Trophoblast cell (in vitro differentiated cells and primary cell): Measurements from ENCODE around the gene SGCA.

Experiments used
- DNase-seq, 2 donors: peaks; one replicate each; pipeline ENCODE4 v3.0.0-alpha.2; 2016
- H2AFZ ChIP-seq: 2 replicates; pipeline ENCODE4 v1.6.1; 2013; ENCODE audit warnings: low read length, moderate library complexity, mild to moderate bottlenecking; ENCODE audit not compliant: insufficient read depth, poor library complexity
- H2AK5ac ChIP-seq: 2 replicates; pipeline ENCODE4 v1.6.1; 2013; ENCODE audit warnings: mild to moderate bottlenecking, low read length
- H2BK120ac ChIP-seq: 2 replicates; pipeline ENCODE4 v1.6.1; 2013; ENCODE audit warnings: low read length, mild to moderate bottlenecking, moderate library complexity; ENCODE audit not compliant: insufficient read depth, poor library complexity
- H2BK12ac ChIP-seq: 2 replicates; pipeline ENCODE4 v1.6.1; 2013; ENCODE audit warnings: mild to moderate bottlenecking, low read length, moderate library complexity
- H2BK5ac ChIP-seq: 2 replicates; pipeline ENCODE4 v1.6.1; 2013; ENCODE audit warnings: low read length, low read depth, moderate library complexity, mild to moderate bottlenecking; ENCODE audit not compliant: poor library complexity
- H3K14ac ChIP-seq: 2 replicates; pipeline ENCODE4 v1.6.1; 2013; ENCODE audit warnings: mild to moderate bottlenecking, low read length
- H3K18ac ChIP-seq: 2 replicates; pipeline ENCODE4 v1.6.1; 2013; ENCODE audit warnings: mild to moderate bottlenecking, low read length
- H3K23ac ChIP-seq: 2 replicates; pipeline ENCODE4 v1.6.1; 2013; ENCODE audit warnings: low read length
- H3K27ac ChIP-seq: 2 replicates; pipeline ENCODE4 v1.5.1; 2013; ENCODE audit warnings: low read depth, mild to moderate bottlenecking, inconsistent platforms, low read length, moderate library complexity
- H3K27me3 ChIP-seq: 2 replicates; pipeline ENCODE4 v1.6.1; 2013; ENCODE audit warnings: inconsistent platforms, mild to moderate bottlenecking, low read length, moderate library complexity; ENCODE audit not compliant: insufficient read depth
- H3K36me3 ChIP-seq, 2 experiments: 1 replicate in 1 of 2; 2 replicates in 1 of 2; pipeline ENCODE4 v1.6.1; 2013; ENCODE audit warnings: low read length in 2 of 2, mild to moderate bottlenecking in 2 of 2, moderate library complexity in 1 of 2; ENCODE audit not compliant: insufficient read depth in 2 of 2, control insufficient read depth in 1 of 2
- H3K4ac ChIP-seq: 2 replicates; pipeline ENCODE4 v1.6.1; 2013; ENCODE audit warnings: low read depth, mild to moderate bottlenecking, low read length, moderate library complexity
- H3K4me1 ChIP-seq, 2 experiments: 1 replicate in 1 of 2; 2 replicates in 1 of 2; pipeline ENCODE4 v1.6.1; 2013; ENCODE audit warnings: low read length in 2 of 2, mild to moderate bottlenecking in 2 of 2, moderate library complexity in 1 of 2; ENCODE audit not compliant: insufficient read depth in 2 of 2, control insufficient read depth in 1 of 2
- H3K4me2 ChIP-seq: 2 replicates; pipeline ENCODE4 v1.6.1; 2013; ENCODE audit warnings: inconsistent platforms, mild to moderate bottlenecking, low read length, moderate library complexity
- H3K4me3 ChIP-seq: 2 replicates; pipeline ENCODE4 v1.5.1; 2013; ENCODE audit warnings: mild to moderate bottlenecking, low read depth, low read length, inconsistent platforms
- H3K79me1 ChIP-seq: one replicate; pipeline ENCODE4 v1.6.1; 2013; ENCODE audit warnings: low read length
- H3K79me2 ChIP-seq: 2 replicates; pipeline ENCODE4 v1.6.1; 2013; ENCODE audit warnings: low read length, mild to moderate bottlenecking; ENCODE audit not compliant: control insufficient read depth, insufficient read depth, poor library complexity
- H3K9ac ChIP-seq: 2 replicates; pipeline ENCODE4 v1.6.1; 2013; ENCODE audit warnings: mild to moderate bottlenecking, low read length
- H3K9me3 ChIP-seq: 2 replicates; pipeline ENCODE4 v1.6.1; 2013; ENCODE audit warnings: low read depth, mild to moderate bottlenecking, control low read depth, inconsistent platforms, low read length; ENCODE audit not compliant: insufficient read depth
- H4K12ac ChIP-seq: 2 replicates; pipeline ENCODE4 v1.6.1; 2013; ENCODE audit warnings: low read depth, mild to moderate bottlenecking, low read length, moderate library complexity
- H4K8ac ChIP-seq: 2 replicates; pipeline ENCODE4 v1.6.1; 2013; ENCODE audit warnings: low read depth, mild to moderate bottlenecking, low read length, moderate library complexity
- H4K91ac ChIP-seq: one replicate; pipeline ENCODE4 v1.6.1; 2013; ENCODE audit warnings: low read depth, mild to moderate bottlenecking, low read length, moderate library complexity
- WGBS: extraction: QIAGEN DNeasy Blood & Tissue Kit; methylation state at CpG from one replicate; pipeline ENCODE4 v1.1.7; 2013; ENCODE audit warnings: missing lambda C conversion rate; ENCODE audit not compliant: insufficient read length, insufficient coverage; ENCODE audit errors: extremely low coverage; 5-methylcytosine and 5-hydroxymethylcytosine counted together

Gene SGCA

DNA sequence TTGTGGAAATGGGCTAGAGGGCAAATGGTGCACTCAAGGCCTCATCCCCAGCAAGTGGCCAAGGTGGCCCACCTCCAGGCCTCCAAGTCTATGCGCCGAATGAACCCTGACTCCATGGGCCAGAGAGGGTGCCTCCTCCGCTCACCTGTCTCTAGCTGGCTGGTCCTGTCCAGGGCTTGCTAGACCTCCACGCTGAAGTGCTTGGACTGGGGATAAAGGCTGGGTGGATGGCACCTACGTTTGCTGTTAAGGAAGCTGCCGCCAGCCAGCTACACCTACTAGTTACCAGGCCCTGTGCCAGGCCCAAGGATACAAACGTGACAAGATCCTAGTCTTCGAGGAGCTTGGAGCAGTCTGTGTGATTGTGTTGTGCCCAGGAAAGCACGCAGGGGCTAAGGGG, 739 bp upstream of the SGCA start:
- no peak overlapping the region for H2AFZ ChIP-seq
- no peak overlapping the region for H4K12ac ChIP-seq
- H3K4ac ChIP-seq, result no peak overlapping the region
- no peak overlapping the region for H3K9ac ChIP-seq
- H3K27ac ChIP-seq, result no peak overlapping the region
- no peak overlapping the region for H3K14ac ChIP-seq
- no peaks in the 10 kb centered on the region for H3K36me3 ChIP-seq
- no peak overlapping the region for H2BK12ac ChIP-seq
- H3K4me1 ChIP-seq, result peaks cover 0 to 8% of the 10 kb centered on the region in 2 experiments
- H4K8ac ChIP-seq, result no peak overlapping the region
- H3K23ac ChIP-seq, result no peak overlapping the region
- H3K4me2 ChIP-seq, result no peak overlapping the region
- no peak overlapping the region for H4K91ac ChIP-seq
- no peak overlapping the region for H2AK5ac ChIP-seq
- no peaks in the 10 kb centered on the region for H3K79me1 ChIP-seq
- no peaks in the 10 kb centered on the region for H3K79me2 ChIP-seq
- H3K27me3 ChIP-seq, result no peaks in the 10 kb centered on the region
- no peak overlapping the region for H3K4me3 ChIP-seq
- H3K9me3 ChIP-seq, result no peaks in the 10 kb centered on the region
- no peak for DNase-seq
- H2BK120ac ChIP-seq, result no peak overlapping the region
- H3K18ac ChIP-seq, result no peak overlapping the region
- WGBS, result no CpG with 5 or more reads among the region's 9 CpGs
- H2BK5ac ChIP-seq, result no peak overlapping the region

DNA sequence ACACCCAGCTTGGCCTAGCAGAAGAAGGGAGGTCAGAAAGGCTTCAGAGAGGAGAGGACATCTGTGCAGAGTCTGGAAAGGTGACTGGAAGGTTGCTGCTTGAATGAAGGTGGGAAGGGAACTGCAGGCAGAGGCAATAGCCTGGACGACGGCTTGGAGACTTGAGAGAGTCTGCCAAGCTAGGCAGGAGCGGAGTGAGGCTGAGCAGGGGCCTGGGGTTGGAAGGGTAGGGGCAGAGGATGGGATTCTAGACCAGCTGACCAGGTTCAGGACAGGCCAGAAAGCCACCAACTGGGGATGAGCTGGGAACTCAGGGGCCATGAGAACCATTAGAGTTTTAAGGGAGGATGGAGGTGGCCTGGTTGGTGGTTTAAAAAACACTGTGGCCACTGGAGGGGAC, 339 bp upstream of the SGCA start:
- H3K4me2 ChIP-seq, result no peak overlapping the region
- no peak overlapping the region for H4K91ac ChIP-seq
- no peak overlapping the region for H3K27ac ChIP-seq
- H3K79me2 ChIP-seq, result no peaks in the 10 kb centered on the region
- no peaks in the 10 kb centered on the region for H3K79me1 ChIP-seq
- no peaks in the 10 kb centered on the region for H3K9me3 ChIP-seq
- no peak overlapping the region for H3K4ac ChIP-seq
- no peak overlapping the region for H2BK12ac ChIP-seq
- no peak overlapping the region for H2AFZ ChIP-seq
- H3K9ac ChIP-seq, result no peak overlapping the region
- H2BK5ac ChIP-seq, result no peak overlapping the region
- no peak overlapping the region for H3K14ac ChIP-seq
- no peaks in the 10 kb centered on the region for H3K36me3 ChIP-seq
- H3K4me3 ChIP-seq, result no peak overlapping the region
- no peak overlapping the region for H2BK120ac ChIP-seq
- no peak overlapping the region for H3K18ac ChIP-seq
- H4K12ac ChIP-seq, result no peak overlapping the region
- H4K8ac ChIP-seq, result no peak overlapping the region
- no peak overlapping the region for H2AK5ac ChIP-seq
- H3K23ac ChIP-seq, result no peak overlapping the region
- DNase-seq, result no peak
- peaks cover 0 to 8% of the 10 kb centered on the region in 2 experiments for H3K4me1 ChIP-seq
- no peaks in the 10 kb centered on the region for H3K27me3 ChIP-seq
- WGBS, result no CpG with 5 or more reads among the region's 3 CpGs

DNA sequence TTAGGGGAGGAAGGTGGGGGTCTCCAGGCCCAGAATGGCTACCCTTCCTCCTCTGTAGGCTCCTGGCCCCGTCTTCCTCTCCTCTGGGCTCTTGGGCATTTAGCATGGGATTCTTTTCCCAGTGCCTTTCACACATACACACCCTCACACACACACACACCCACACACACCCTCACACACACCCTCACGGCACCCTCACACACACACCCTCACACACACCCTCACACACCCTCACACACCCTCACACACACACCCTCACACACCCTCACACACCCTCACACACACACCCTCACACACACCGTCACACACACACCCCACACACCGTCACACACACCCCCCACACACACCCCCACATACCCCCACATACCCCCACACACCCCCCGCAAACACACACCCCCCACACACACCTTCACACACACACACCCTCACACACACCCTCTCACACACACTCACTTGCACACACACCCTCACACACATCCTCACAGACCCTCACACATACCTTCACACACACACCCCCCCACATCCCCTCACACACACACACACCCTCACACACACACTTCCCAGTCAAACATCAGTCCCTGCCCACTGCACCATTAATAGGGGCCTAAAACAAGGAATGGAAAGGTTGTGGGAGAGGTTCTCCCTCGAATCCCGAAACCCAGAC, 845 bp downstream of the SGCA start:
- Histone ChIP-seq H3K27me3 (no peaks in the 10 kb centered on the region), H3K23ac (no peak overlapping the region), H2AK5ac (no peak overlapping the region), H3K4me3 (no peak overlapping the region), H3K4ac (no peak overlapping the region), H3K4me1 (peaks cover 0 to 3% of the 10 kb centered on the region in 2 experiments), H2BK12ac (no peak overlapping the region), H3K27ac (no peak overlapping the region), H4K12ac (no peak overlapping the region), H2BK120ac (no peak overlapping the region), H3K9ac (no peak overlapping the region), H3K18ac (no peak overlapping the region), H3K79me2 (no peaks in the 10 kb centered on the region), H2BK5ac (no peak overlapping the region), H3K9me3 (no peaks in the 10 kb centered on the region), H4K8ac (no peak overlapping the region), H3K79me1 (no peaks in the 10 kb centered on the region), H3K14ac (no peak overlapping the region), H3K36me3 (no peaks in the 10 kb centered on the region), H4K91ac (no peak overlapping the region), H2AFZ (no peak overlapping the region), H3K4me2 (no peak overlapping the region)
- DNase-seq, result no peak
- WGBS, result 100% methylated on average over 1 of the region's 7 CpGs

DNA sequence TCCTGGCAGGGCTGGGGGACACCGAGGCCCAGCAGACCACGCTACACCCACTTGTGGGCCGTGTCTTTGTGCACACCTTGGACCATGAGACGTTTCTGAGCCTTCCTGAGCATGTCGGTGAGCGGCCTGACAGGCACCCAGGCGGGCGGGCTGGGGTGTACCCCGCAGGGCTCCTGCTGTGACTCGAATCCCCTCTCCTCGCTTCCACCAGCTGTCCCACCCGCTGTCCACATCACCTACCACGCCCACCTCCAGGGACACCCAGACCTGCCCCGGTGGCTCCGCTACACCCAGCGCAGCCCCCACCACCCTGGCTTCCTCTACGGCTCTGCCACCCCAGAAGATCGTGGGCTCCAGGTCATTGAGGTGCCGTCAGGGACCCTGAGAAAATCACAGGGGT, 1.6 kb downstream of the SGCA start:
- no peak overlapping the region for H2BK12ac ChIP-seq
- no peak overlapping the region for H3K23ac ChIP-seq
- H3K4me2 ChIP-seq, result no peak overlapping the region
- no peak overlapping the region for H3K4ac ChIP-seq
- H3K9ac ChIP-seq, result no peak overlapping the region
- H4K8ac ChIP-seq, result no peak overlapping the region
- H3K9me3 ChIP-seq, result no peaks in the 10 kb centered on the region
- H2AFZ ChIP-seq, result no peak overlapping the region
- H3K27me3 ChIP-seq, result no peaks in the 10 kb centered on the region
- no peak for DNase-seq
- no peaks in the 10 kb centered on the region for H3K79me1 ChIP-seq
- no peak overlapping the region for H2BK120ac ChIP-seq
- no peak overlapping the region for H3K4me3 ChIP-seq
- H3K27ac ChIP-seq, result no peak overlapping the region
- no peaks in the 10 kb centered on the region for H3K79me2 ChIP-seq
- no peak overlapping the region for H2AK5ac ChIP-seq
- no peaks in the 10 kb centered on the region for H3K4me1 ChIP-seq
- no peak overlapping the region for H4K12ac ChIP-seq
- H3K36me3 ChIP-seq, result no peaks in the 10 kb centered on the region
- H2BK5ac ChIP-seq, result no peak overlapping the region
- WGBS, result no CpG with 5 or more reads among the region's 19 CpGs
- no peak overlapping the region for H3K14ac ChIP-seq
- no peak overlapping the region for H4K91ac ChIP-seq
- H3K18ac ChIP-seq, result no peak overlapping the region
